ENCODE data around the gene INAFM1.
"Not testable (repeated sequence)": the region's sequence is repeated elsewhere in the genome, so short reads cannot be mapped to it uniquely, and the experiment has no call there.

DNA sequence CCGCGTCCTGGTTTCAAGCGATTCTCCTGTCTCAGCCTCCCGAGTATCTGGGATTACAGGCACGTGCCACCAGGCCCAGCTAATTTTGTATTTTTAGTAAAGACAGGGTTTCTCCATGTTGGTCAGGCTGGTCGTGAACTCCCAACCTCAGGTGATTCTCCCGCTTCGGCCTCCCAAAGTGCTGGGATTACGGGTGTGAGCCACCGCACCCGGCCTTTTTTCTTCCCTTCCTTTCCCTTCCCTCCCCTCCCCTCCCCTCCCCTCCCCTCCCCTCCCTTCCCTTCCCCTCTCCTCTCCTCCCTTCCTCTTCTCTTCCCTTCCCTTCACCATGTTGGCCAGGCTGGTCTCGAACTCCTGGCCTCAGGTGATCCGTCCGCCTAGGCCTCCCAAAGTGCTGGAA lies 26.2 kb downstream of the INAFM1 start:
- not testable (repeated sequence) for TF ChIP-seq JUND (IDR thresholded peaks at IDR 0.05); GABPA (IDR thresholded peaks at IDR 0.05 in 1 of 2, conservative IDR thresholded peaks at IDR 0.05 in 1 of 2); HNF4G (IDR thresholded peaks at IDR 0.05); YY1 (IDR thresholded peaks at IDR 0.05); RAD21 (IDR thresholded peaks at IDR 0.05); TAF1 (conservative IDR thresholded peaks at IDR 0.05); EGR1 (IDR thresholded peaks at IDR 0.05; ENCODE audit: low read depth in 2 of 2)
- TF ChIP-seq, protein P1, sequence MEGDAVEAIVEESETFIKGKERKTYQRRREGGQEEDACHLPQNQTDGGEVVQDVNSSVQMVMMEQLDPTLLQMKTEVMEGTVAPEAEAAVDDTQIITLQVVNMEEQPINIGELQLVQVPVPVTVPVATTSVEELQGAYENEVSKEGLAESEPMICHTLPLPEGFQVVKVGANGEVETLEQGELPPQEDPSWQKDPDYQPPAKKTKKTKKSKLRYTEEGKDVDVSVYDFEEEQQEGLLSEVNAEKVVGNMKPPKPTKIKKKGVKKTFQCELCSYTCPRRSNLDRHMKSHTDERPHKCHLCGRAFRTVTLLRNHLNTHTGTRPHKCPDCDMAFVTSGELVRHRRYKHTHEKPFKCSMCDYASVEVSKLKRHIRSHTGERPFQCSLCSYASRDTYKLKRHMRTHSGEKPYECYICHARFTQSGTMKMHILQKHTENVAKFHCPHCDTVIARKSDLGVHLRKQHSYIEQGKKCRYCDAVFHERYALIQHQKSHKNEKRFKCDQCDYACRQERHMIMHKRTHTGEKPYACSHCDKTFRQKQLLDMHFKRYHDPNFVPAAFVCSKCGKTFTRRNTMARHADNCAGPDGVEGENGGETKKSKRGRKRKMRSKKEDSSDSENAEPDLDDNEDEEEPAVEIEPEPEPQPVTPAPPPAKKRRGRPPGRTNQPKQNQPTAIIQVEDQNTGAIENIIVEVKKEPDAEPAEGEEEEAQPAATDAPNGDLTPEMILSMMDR (IDR thresholded peaks at IDR 0.05; ENCODE audit: low read depth, low read length, missing input control) = not testable (repeated sequence)
- TF ChIP-seq, protein P2, sequence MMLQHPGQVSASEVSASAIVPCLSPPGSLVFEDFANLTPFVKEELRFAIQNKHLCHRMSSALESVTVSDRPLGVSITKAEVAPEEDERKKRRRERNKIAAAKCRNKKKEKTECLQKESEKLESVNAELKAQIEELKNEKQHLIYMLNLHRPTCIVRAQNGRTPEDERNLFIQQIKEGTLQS (IDR thresholded peaks at IDR 0.05) = not testable (repeated sequence)
- TF ChIP-seq, protein P3, sequence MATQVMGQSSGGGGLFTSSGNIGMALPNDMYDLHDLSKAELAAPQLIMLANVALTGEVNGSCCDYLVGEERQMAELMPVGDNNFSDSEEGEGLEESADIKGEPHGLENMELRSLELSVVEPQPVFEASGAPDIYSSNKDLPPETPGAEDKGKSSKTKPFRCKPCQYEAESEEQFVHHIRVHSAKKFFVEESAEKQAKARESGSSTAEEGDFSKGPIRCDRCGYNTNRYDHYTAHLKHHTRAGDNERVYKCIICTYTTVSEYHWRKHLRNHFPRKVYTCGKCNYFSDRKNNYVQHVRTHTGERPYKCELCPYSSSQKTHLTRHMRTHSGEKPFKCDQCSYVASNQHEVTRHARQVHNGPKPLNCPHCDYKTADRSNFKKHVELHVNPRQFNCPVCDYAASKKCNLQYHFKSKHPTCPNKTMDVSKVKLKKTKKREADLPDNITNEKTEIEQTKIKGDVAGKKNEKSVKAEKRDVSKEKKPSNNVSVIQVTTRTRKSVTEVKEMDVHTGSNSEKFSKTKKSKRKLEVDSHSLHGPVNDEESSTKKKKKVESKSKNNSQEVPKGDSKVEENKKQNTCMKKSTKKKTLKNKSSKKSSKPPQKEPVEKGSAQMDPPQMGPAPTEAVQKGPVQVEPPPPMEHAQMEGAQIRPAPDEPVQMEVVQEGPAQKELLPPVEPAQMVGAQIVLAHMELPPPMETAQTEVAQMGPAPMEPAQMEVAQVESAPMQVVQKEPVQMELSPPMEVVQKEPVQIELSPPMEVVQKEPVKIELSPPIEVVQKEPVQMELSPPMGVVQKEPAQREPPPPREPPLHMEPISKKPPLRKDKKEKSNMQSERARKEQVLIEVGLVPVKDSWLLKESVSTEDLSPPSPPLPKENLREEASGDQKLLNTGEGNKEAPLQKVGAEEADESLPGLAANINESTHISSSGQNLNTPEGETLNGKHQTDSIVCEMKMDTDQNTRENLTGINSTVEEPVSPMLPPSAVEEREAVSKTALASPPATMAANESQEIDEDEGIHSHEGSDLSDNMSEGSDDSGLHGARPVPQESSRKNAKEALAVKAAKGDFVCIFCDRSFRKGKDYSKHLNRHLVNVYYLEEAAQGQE (IDR thresholded peaks at IDR 0.05) = not testable (repeated sequence)
- TF ChIP-seq, protein P4, sequence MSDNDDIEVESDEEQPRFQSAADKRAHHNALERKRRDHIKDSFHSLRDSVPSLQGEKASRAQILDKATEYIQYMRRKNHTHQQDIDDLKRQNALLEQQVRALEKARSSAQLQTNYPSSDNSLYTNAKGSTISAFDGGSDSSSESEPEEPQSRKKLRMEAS (IDR thresholded peaks at IDR 0.05) = not testable (repeated sequence)
- TF ChIP-seq, protein P5, sequence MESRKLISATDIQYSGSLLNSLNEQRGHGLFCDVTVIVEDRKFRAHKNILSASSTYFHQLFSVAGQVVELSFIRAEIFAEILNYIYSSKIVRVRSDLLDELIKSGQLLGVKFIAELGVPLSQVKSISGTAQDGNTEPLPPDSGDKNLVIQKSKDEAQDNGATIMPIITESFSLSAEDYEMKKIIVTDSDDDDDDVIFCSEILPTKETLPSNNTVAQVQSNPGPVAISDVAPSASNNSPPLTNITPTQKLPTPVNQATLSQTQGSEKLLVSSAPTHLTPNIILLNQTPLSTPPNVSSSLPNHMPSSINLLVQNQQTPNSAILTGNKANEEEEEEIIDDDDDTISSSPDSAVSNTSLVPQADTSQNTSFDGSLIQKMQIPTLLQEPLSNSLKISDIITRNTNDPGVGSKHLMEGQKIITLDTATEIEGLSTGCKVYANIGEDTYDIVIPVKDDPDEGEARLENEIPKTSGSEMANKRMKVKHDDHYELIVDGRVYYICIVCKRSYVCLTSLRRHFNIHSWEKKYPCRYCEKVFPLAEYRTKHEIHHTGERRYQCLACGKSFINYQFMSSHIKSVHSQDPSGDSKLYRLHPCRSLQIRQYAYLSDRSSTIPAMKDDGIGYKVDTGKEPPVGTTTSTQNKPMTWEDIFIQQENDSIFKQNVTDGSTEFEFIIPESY (IDR thresholded peaks at IDR 0.05) = not testable (repeated sequence)

Data from liver (tissue), 3 donors.